HG03354 (cell line): ENCODE measurements around the gene LAT.
"Not testable (repeated sequence)": the region's sequence is repeated elsewhere in the genome, so short reads cannot be mapped to it uniquely, and the experiment has no call there.

ENCODE experiments used
- ATAC-seq: cut with Tn5 transposase; IDR thresholded peaks from one replicate; pipeline ENCODE4 v1.9.1; 2021; ENCODE audit warnings: mild to moderate bottlenecking; ENCODE audit not compliant: unreplicated experiment, poor library complexity, severe bottlenecking

Gene LAT

GRCh38 chr16:28975158-28975599 is 9.7 kb upstream of the LAT start:
- peak; percentile 17 for ATAC-seq

GRCh38 chr16:28977703-28978662 is 6.9 kb upstream of the LAT start:
- ATAC-seq, result no peak

GRCh38 chr16:28980330-28980729 is 4.5 kb upstream of the LAT start:
- ATAC-seq, result not testable (repeated sequence)

- ATAC-seq, result no peak
These were observed 3.9 kb upstream of the LAT start for GRCh38 chr16:28980929-28981328.

GRCh38 chr16:28981517-28981916 is 3.3 kb upstream of the LAT start:
- no peak for ATAC-seq

- no peak for ATAC-seq
These were observed 2.4 kb upstream of the LAT start for GRCh38 chr16:28982418-28982817.

GRCh38 chr16:28982949-28983348 is 1.9 kb upstream of the LAT start:
- ATAC-seq, result no peak

GRCh38 chr16:28983644-28984043 is 1.2 kb upstream of the LAT start:
- ATAC-seq, result no peak

- no peak for ATAC-seq
These were observed 761 bp upstream of the LAT start for GRCh38 chr16:28984091-28984490.

- ATAC-seq, result no peak
These were observed 574 bp downstream of the LAT start for GRCh38 chr16:28985211-28986041.

GRCh38 chr16:28986046-28986445 is 1.2 kb downstream of the LAT start:
- ATAC-seq, result no peak

- ATAC-seq, result no peak
These were observed 1.6 kb downstream of the LAT start for GRCh38 chr16:28986492-28986891.

GRCh38 chr16:28987170-28987853 is 2.5 kb downstream of the LAT start:
- ATAC-seq, result no peak

GRCh38 chr16:28989363-28989762 is 4.5 kb downstream of the LAT start:
- no peak for ATAC-seq

GRCh38 chr16:28990375-28991040 is 5.7 kb downstream of the LAT start:
- no peak for ATAC-seq

GRCh38 chr16:28991687-28992086 is 6.8 kb downstream of the LAT start:
- ATAC-seq, result no peak

GRCh38 chr16:28992496-28992895 is 7.6 kb downstream of the LAT start:
- ATAC-seq, result no peak

- ATAC-seq, result no peak
These were observed 14.0 kb downstream of the LAT start for GRCh38 chr16:28998837-28999236.

- no peak for ATAC-seq
These were observed 14.7 kb downstream of the LAT start for GRCh38 chr16:28999577-28999976.

GRCh38 chr16:29000019-29000418 is 15.2 kb downstream of the LAT start:
- no peak for ATAC-seq
